Measurements from ENCODE around the gene LGALS3BP.

DNA sequence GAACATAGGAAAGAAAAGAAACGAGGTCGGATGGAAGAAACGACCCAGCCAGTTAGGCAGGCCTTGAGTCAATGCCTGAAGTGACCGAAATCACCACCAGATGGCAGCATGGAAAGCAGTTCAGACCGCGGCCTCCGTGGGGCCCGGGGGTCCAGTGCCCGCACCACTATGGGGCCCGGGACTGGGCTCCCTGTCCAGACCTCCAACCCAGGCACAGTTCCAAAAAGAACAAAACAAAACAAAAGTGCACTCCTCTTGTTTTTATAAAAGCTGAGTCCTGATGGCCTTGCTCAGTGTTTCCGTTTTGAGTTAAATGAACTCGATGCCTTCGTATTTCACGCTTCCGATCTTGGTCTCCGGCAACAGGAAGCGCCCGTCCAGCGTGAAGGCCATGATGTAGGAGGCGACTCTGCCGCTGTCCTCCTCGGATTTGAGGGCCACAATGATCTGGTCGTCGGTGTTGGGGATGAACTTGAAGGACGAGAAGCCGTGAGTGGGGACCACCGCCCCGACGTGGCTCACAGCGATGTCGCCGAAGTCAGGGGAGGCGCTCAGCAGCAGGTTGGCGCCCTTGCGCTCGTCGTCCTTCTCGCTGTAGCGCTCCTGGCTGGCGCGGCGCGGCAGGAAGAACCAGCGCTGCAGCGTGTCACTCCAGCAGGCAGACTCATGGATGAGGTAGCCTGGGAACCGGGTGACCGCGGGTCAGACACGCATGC, 13.7 kb upstream of the LGALS3BP start:
- TF ChIP-seq POLR2AphosphoS5 (IDR thresholded peaks at IDR 0.05; ENCODE audit: low read depth, low read length), result no peak
- no peak for TF ChIP-seq TAF1 (IDR thresholded peaks at IDR 0.05; ENCODE audit: low read depth, low read length)
- no peak for TF ChIP-seq POLR2A (IDR thresholded peaks at IDR 0.05; ENCODE audit: low read depth, low read length)
- no peak for TF ChIP-seq SPI1 (IDR thresholded peaks at IDR 0.05; ENCODE audit: low read depth, low read length)
- no peak for TF ChIP-seq POU2F2 (IDR thresholded peaks at IDR 0.05; ENCODE audit: low read depth, low read length)
- TF ChIP-seq PAX5 (IDR thresholded peaks at IDR 0.05; ENCODE audit: insufficient read depth, low read length, severe bottlenecking), result no peak

Measured in GM12891 (cell line).